SU-DHL-6 (cell line): ENCODE data around the gene SYNGR1.

Source experiments
- H2AFZ ChIP-seq: fragments of 200-600 bp; sonication (generic); 2 replicates; pipeline ENCODE4 v1.6.1; 2014; ENCODE audit warnings: low read depth, mild to moderate bottlenecking, moderate library complexity, mixed read lengths, antibody characterized with exemption, low read length; ENCODE audit not compliant: severe bottlenecking
- H3F3A ChIP-seq: fragments of 200-600 bp; shearing (Covaris generic); 2 replicates; pipeline ENCODE4 v1.6.0; 2016; ENCODE audit warnings: antibody characterized with exemption, mild to moderate bottlenecking; ENCODE audit not compliant: insufficient read depth
- H3K27ac ChIP-seq: fragments of 200-600 bp; sonication (generic); 2 replicates; pipeline ENCODE4 v1.5.1; 2016; ENCODE audit warnings: low read depth, mild to moderate bottlenecking, low read length, moderate library complexity, mixed read lengths
- H3K27me3 ChIP-seq: fragments of 200-600 bp; sonication (generic), shearing (Covaris generic); 2 replicates; pipeline ENCODE4 v1.6.0; 2014; ENCODE audit warnings: mild to moderate bottlenecking, low read length
- H3K36me3 ChIP-seq: fragments of 200-600 bp; sonication (generic); 2 replicates; pipeline ENCODE4 v1.6.1; 2014; ENCODE audit warnings: mild to moderate bottlenecking, low read length, mixed read lengths
- H3K4me2 ChIP-seq: fragments of 300-600, 200-600 bp; shearing (Covaris generic), sonication (generic); 2 replicates; pipeline ENCODE4 v1.6.0; 2014; ENCODE audit warnings: low read length, low read depth, mild to moderate bottlenecking; ENCODE audit not compliant: poor library complexity, severe bottlenecking
- H3K4me3 ChIP-seq: fragments of 200-600 bp; sonication (generic); 2 replicates; pipeline ENCODE4 v1.5.1; 2014; ENCODE audit warnings: antibody characterized with exemption, low read length, mild to moderate bottlenecking, mixed read lengths; ENCODE audit not compliant: insufficient read depth, poor library complexity, severe bottlenecking
- H3K79me2 ChIP-seq: fragments of 200-600 bp; sonication (generic); 2 replicates; pipeline ENCODE4 v1.6.1; 2014; ENCODE audit warnings: mild to moderate bottlenecking, low read length, moderate library complexity; ENCODE audit not compliant: insufficient read depth
- H3K9ac ChIP-seq: fragments of 200-600 bp; sonication (generic); 2 replicates; pipeline ENCODE4 v1.7.0; 2014; ENCODE audit warnings: mild to moderate bottlenecking, low read length
- H3K9me2 ChIP-seq: fragments of 200-600 bp; sonication (generic); replicated peaks from 2 replicates; pipeline ENCODE4 v1.6.1; 2014; ENCODE audit warnings: low read length; ENCODE audit not compliant: insufficient read depth
- H3K9me3 ChIP-seq: fragments of 200-600 bp; sonication (generic); 2 replicates; pipeline ENCODE4 v1.6.1; 2014; ENCODE audit warnings: low read length, mixed read lengths; ENCODE audit not compliant: insufficient read depth
- H4K20me1 ChIP-seq: fragments of 200-600 bp; sonication (generic); 2 replicates; pipeline ENCODE4 v1.6.1; 2014; ENCODE audit warnings: low read depth, mild to moderate bottlenecking, antibody characterized with exemption, low read length, moderate library complexity, mixed read lengths
- CTCF ChIP-seq: fragments of 200-600 bp; sonication (generic); IDR thresholded peaks from one replicate; pipeline ENCODE4 v1.5.1; 2017; ENCODE audit warnings: antibody characterized with exemption, mild to moderate bottlenecking, low read length, moderate library complexity; ENCODE audit not compliant: insufficient read depth, poor library complexity, severe bottlenecking
- EZH2phosphoT487 ChIP-seq: fragments of 200-600 bp; sonication (generic), shearing (Covaris generic); conservative IDR thresholded peaks from 2 replicates; pipeline ENCODE4 v1.6.1; 2018; ENCODE audit warnings: mild to moderate bottlenecking, antibody characterized with exemption, low read length, moderate library complexity, mixed read lengths

The SYNGR1 gene

GRCh38 chr22:39414377-39414776 is 64.6 kb downstream of the SYNGR1 start:
- Histone ChIP-seq H3K27ac (no peak overlapping the region), H3K9ac (no peak overlapping the region)

GRCh38 chr22:39414886-39415285 is 65.1 kb downstream of the SYNGR1 start:
- TF ChIP-seq EZH2phosphoT487 (no peak), CTCF (no peak)
- no peak overlapping the region for H3K27ac ChIP-seq
- H4K20me1 ChIP-seq = no peaks in the 10 kb centered on the region
- no peaks in the 10 kb centered on the region for H3K9me3 ChIP-seq
- H3K36me3 ChIP-seq = no peaks in the 10 kb centered on the region
- H3K4me3 ChIP-seq = no peak overlapping the region
- H3K9me2 ChIP-seq = no peaks in the 10 kb centered on the region
- no peak overlapping the region for H3K4me2 ChIP-seq
- H3K9ac ChIP-seq = no peak overlapping the region
- peaks cover 3% of the 10 kb centered on the region; the same call in 1 of the 2 replicates for H3F3A ChIP-seq
- H3K27me3 ChIP-seq = no peaks in the 10 kb centered on the region
- 0 out of 2 replicates have a peak, but pooled peaks cover 8% of the 10 kb centered on the region for H3K79me2 ChIP-seq
- H2AFZ ChIP-seq = no peak overlapping the region

More at GRCh38 chr22:39414377-39414776, 64.6 kb downstream of the SYNGR1 start:
- Histone ChIP-seq H3K27me3 (no peaks in the 10 kb centered on the region), H3K9me3 (no peaks in the 10 kb centered on the region), H3K36me3 (no peaks in the 10 kb centered on the region), H3K9me2 (no peaks in the 10 kb centered on the region), H3K4me3 (no peak overlapping the region), H3K4me2 (no peak overlapping the region), H2AFZ (no peak overlapping the region), H3F3A (peaks cover 3% of the 10 kb centered on the region; the same call in 1 of the 2 replicates), H4K20me1 (no peaks in the 10 kb centered on the region), H3K79me2 (0 out of 2 replicates have a peak, but pooled peaks cover 8% of the 10 kb centered on the region)
- no peak for TF ChIP-seq EZH2phosphoT487
- no peak for TF ChIP-seq CTCF

GRCh38 chr22:39415506-39415905 is 65.7 kb downstream of the SYNGR1 start:
- Histone ChIP-seq H3K4me2 (no peak overlapping the region), H3K27ac (no peak overlapping the region), H3K36me3 (no peaks in the 10 kb centered on the region)

More at GRCh38 chr22:39415506-39415905, 65.7 kb downstream of the SYNGR1 start:
- no peaks in the 10 kb centered on the region for H4K20me1 ChIP-seq
- no peak overlapping the region for H3K4me3 ChIP-seq
- H3K9me2 ChIP-seq = no peaks in the 10 kb centered on the region
- H3K79me2 ChIP-seq = 0 out of 2 replicates have a peak, but pooled peaks cover 8% of the 10 kb centered on the region
- no peak overlapping the region for H3K9ac ChIP-seq
- H3K9me3 ChIP-seq = no peaks in the 10 kb centered on the region
- no peaks in the 10 kb centered on the region for H3K27me3 ChIP-seq
- peaks cover 3% of the 10 kb centered on the region; the same call in 1 of the 2 replicates for H3F3A ChIP-seq
- no peak for TF ChIP-seq CTCF
- TF ChIP-seq EZH2phosphoT487 = no peak
- H2AFZ ChIP-seq = no peak overlapping the region
